HG03135 (cell line): Measurements from ENCODE around the gene LRIG3.

Experiments
- ATAC-seq: cut with Tn5 transposase; IDR thresholded peaks from one replicate; pipeline ENCODE4 v1.9.1; 2021; ENCODE audit warnings: mild to moderate bottlenecking, moderate library complexity; ENCODE audit not compliant: unreplicated experiment

LRIG3 gene

GRCh38 chr12:58931518-58931917 lies 11.2 kb upstream of the LRIG3 start:
- ATAC-seq = no peak

GRCh38 chr12:58930770-58931324 lies 10.5 kb upstream of the LRIG3 start:
- no peak for ATAC-seq

GRCh38 chr12:58927120-58927519 lies 6.8 kb upstream of the LRIG3 start:
- ATAC-seq = no peak

GRCh38 chr12:58926586-58926985 lies 6.3 kb upstream of the LRIG3 start:
- no peak for ATAC-seq

GRCh38 chr12:58925751-58926150 lies 5.4 kb upstream of the LRIG3 start:
- ATAC-seq = no peak

GRCh38 chr12:58925111-58925611 lies 4.9 kb upstream of the LRIG3 start:
- ATAC-seq = no peak

- ATAC-seq = no peak
Measured at GRCh38 chr12:58924652-58925051, 4.3 kb upstream of the LRIG3 start.

- no peak for ATAC-seq
Measured at GRCh38 chr12:58923781-58924180, 3.5 kb upstream of the LRIG3 start.

GRCh38 chr12:58922849-58923248 lies 2.5 kb upstream of the LRIG3 start:
- ATAC-seq = no peak

GRCh38 chr12:58920961-58921861 lies 907 bp upstream of the LRIG3 start:
- ATAC-seq = no peak

GRCh38 chr12:58919231-58920101 lies 838 bp downstream of the LRIG3 start:
- ATAC-seq = no peak

GRCh38 chr12:58918469-58918844 lies 1.8 kb downstream of the LRIG3 start:
- no peak for ATAC-seq

- ATAC-seq = no peak
Measured at GRCh38 chr12:58917699-58918468, 2.4 kb downstream of the LRIG3 start.

GRCh38 chr12:58916921-58917511 lies 3.3 kb downstream of the LRIG3 start:
- ATAC-seq = no peak

- no peak for ATAC-seq
Measured at GRCh38 chr12:58916161-58916621, 4.1 kb downstream of the LRIG3 start.

GRCh38 chr12:58915634-58916033 lies 4.7 kb downstream of the LRIG3 start:
- ATAC-seq = no peak

- ATAC-seq = no peak
Measured at GRCh38 chr12:58915037-58915436, 5.3 kb downstream of the LRIG3 start.

GRCh38 chr12:58914457-58914856 lies 5.8 kb downstream of the LRIG3 start:
- no peak for ATAC-seq

GRCh38 chr12:58907391-58907790 lies 12.9 kb downstream of the LRIG3 start:
- ATAC-seq = no peak

GRCh38 chr12:58906917-58907316 lies 13.4 kb downstream of the LRIG3 start:
- no peak for ATAC-seq
